Testis (tissue), 2 donors: ENCODE measurements around the gene APOBEC2.

Source experiments
- CTCF ChIP-seq, 3 experiments: fragments of 450-650 bp in 2 of 3; fragments of 200-600 bp in 1 of 3; sonication (generic) in 1 of 3; IDR thresholded peaks; one replicate each; pipeline ENCODE4 v1.5.1; 2016 to 2019; ENCODE audit warnings: antibody characterized with exemption in 3 of 3, mild to moderate bottlenecking in 2 of 3, moderate library complexity in 1 of 3
- POLR2A ChIP-seq: fragments of 450-650 bp; IDR thresholded peaks from one replicate; pipeline ENCODE4 v1.6.1; 2017; ENCODE audit warnings: antibody characterized with exemption, mild to moderate bottlenecking, moderate library complexity

GRCh38 chr6:41009669-41010068, 43.3 kb upstream of the APOBEC2 start:
- TF ChIP-seq CTCF (IDR thresholded peaks at IDR 0.05) = no peak
- TF ChIP-seq POLR2A = no peak
